Measurements from ENCODE around the gene ZSCAN10. TPM values are rescaled to one million over a fixed set of nuclear protein-coding genes. Genes with fewer than 3 reads are reported as not detected.

ZSCAN10 gene
- polyA plus RNA-seq, 1 donor from 2014 or later: 0.10 TPM

DNA sequence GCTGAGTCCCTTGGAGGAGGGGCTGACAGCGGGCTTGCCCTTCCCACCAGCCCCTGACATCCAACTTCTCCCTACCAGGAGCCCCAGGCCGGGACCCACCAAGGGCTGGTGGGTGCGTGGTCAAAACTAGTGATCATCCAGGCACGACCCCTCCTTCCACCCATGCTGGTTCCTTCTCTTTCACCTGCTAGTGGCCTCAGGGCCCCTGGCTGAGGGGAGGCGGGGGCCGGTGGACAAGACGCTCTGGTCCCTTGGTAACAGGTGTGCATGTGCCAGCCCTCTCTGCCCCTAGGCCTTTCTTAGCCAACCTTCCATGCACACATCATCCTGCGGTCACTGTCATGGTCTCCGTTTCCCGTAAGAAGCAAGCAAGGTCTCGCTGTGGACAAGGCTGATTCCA lies 44.1 kb upstream of the ZSCAN10 start:
- no peak overlapping the region for H3K27ac ChIP-seq (ENCODE audit: low read length)
- no peak overlapping the region for H3K4me3 ChIP-seq (ENCODE audit: low read length)
- H3K9ac ChIP-seq (ENCODE audit: low read length): no peak overlapping the region
- H3K9me2 ChIP-seq (ENCODE audit: insufficient read depth, low read length): no peaks in the 10 kb centered on the region
- H3K36me3 ChIP-seq (ENCODE audit: insufficient read depth, low read length): no peaks in the 10 kb centered on the region
- H3K79me2 ChIP-seq (replicated peaks; ENCODE audit: insufficient read depth, low read length): no peaks in the 10 kb centered on the region
- H3K27me3 ChIP-seq (ENCODE audit: insufficient read depth, low read depth, low read length): no peaks in the 10 kb centered on the region
- H2AFZ ChIP-seq (ENCODE audit: low read depth, low read length): no peak overlapping the region
- no peaks in the 10 kb centered on the region for H3F3A ChIP-seq (ENCODE audit: insufficient read depth, low read length, poor library complexity, severe bottlenecking)
- no peaks in the 10 kb centered on the region for H4K20me1 ChIP-seq (ENCODE audit: insufficient read depth)
- H3K4me2 ChIP-seq (ENCODE audit: low read length): no peak overlapping the region
- TF ChIP-seq EP300 (conservative IDR thresholded peaks at IDR 0.05; ENCODE audit: poor library complexity, severe bottlenecking) (no peak), POLR2AphosphoS5 (IDR thresholded peaks at IDR 0.05) (no peak), TAF1 (IDR thresholded peaks at IDR 0.05; ENCODE audit: low read depth) (no peak), EZH2 (IDR thresholded peaks at IDR 0.05; ENCODE audit: borderline replicate concordance, insufficient read depth, low read length, poor library complexity, severe bottlenecking) (no peak), SMC3 (conservative IDR thresholded peaks at IDR 0.05; ENCODE audit: poor library complexity) (no peak), RAD21 (conservative IDR thresholded peaks at IDR 0.05) (no peak), MXI1 (conservative IDR thresholded peaks at IDR 0.05; ENCODE audit: poor library complexity, severe bottlenecking) (no peak)
- TF ChIP-seq, protein P1, sequence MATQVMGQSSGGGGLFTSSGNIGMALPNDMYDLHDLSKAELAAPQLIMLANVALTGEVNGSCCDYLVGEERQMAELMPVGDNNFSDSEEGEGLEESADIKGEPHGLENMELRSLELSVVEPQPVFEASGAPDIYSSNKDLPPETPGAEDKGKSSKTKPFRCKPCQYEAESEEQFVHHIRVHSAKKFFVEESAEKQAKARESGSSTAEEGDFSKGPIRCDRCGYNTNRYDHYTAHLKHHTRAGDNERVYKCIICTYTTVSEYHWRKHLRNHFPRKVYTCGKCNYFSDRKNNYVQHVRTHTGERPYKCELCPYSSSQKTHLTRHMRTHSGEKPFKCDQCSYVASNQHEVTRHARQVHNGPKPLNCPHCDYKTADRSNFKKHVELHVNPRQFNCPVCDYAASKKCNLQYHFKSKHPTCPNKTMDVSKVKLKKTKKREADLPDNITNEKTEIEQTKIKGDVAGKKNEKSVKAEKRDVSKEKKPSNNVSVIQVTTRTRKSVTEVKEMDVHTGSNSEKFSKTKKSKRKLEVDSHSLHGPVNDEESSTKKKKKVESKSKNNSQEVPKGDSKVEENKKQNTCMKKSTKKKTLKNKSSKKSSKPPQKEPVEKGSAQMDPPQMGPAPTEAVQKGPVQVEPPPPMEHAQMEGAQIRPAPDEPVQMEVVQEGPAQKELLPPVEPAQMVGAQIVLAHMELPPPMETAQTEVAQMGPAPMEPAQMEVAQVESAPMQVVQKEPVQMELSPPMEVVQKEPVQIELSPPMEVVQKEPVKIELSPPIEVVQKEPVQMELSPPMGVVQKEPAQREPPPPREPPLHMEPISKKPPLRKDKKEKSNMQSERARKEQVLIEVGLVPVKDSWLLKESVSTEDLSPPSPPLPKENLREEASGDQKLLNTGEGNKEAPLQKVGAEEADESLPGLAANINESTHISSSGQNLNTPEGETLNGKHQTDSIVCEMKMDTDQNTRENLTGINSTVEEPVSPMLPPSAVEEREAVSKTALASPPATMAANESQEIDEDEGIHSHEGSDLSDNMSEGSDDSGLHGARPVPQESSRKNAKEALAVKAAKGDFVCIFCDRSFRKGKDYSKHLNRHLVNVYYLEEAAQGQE (IDR thresholded peaks at IDR 0.05; ENCODE audit: borderline replicate concordance): no peak
- TF ChIP-seq, protein P2, sequence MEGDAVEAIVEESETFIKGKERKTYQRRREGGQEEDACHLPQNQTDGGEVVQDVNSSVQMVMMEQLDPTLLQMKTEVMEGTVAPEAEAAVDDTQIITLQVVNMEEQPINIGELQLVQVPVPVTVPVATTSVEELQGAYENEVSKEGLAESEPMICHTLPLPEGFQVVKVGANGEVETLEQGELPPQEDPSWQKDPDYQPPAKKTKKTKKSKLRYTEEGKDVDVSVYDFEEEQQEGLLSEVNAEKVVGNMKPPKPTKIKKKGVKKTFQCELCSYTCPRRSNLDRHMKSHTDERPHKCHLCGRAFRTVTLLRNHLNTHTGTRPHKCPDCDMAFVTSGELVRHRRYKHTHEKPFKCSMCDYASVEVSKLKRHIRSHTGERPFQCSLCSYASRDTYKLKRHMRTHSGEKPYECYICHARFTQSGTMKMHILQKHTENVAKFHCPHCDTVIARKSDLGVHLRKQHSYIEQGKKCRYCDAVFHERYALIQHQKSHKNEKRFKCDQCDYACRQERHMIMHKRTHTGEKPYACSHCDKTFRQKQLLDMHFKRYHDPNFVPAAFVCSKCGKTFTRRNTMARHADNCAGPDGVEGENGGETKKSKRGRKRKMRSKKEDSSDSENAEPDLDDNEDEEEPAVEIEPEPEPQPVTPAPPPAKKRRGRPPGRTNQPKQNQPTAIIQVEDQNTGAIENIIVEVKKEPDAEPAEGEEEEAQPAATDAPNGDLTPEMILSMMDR (IDR thresholded peaks at IDR 0.05; ENCODE audit: poor library complexity, severe bottlenecking): no peak
- H3K9me3 ChIP-seq (ENCODE audit: low read length): no peaks in the 10 kb centered on the region

DNA sequence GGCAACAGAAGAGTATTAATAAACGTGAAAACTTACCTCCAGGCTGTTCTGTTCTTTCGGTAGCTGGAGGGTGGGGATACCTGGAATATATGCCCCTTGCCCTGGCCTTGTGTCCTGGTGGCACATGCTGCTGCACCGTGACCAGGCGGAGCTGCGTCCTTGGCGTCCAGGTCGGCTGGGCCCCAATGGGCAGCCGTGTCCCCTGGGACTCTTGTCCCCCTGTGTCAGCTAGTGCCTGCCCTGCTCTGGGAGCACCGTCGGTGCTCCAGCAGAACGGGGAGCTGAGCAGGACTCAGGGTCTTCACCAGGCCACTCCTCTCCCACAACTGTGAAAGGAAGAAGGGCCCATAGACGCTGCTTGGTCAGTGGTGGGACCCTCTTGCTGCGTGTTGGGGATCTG lies 43.7 kb upstream of the ZSCAN10 start:
- H3K27me3 ChIP-seq (ENCODE audit: insufficient read depth, low read depth, low read length): no peaks in the 10 kb centered on the region
- no peaks in the 10 kb centered on the region for H4K20me1 ChIP-seq (ENCODE audit: insufficient read depth)
- H3K9ac ChIP-seq (ENCODE audit: low read length): no peak overlapping the region
- H2AFZ ChIP-seq (ENCODE audit: low read depth, low read length): no peak overlapping the region
- no peak overlapping the region for H3K4me3 ChIP-seq (ENCODE audit: low read length)
- H3F3A ChIP-seq (ENCODE audit: insufficient read depth, low read length, poor library complexity, severe bottlenecking): no peaks in the 10 kb centered on the region
- TF ChIP-seq, protein P2 (IDR thresholded peaks at IDR 0.05; ENCODE audit: poor library complexity, severe bottlenecking): no peak
- no peaks in the 10 kb centered on the region for H3K36me3 ChIP-seq (ENCODE audit: insufficient read depth, low read length)
- no peak overlapping the region for H3K27ac ChIP-seq (ENCODE audit: low read length)
- H3K79me2 ChIP-seq (replicated peaks; ENCODE audit: insufficient read depth, low read length): no peaks in the 10 kb centered on the region
- H3K9me2 ChIP-seq (ENCODE audit: insufficient read depth, low read length): no peaks in the 10 kb centered on the region
- H3K4me2 ChIP-seq (ENCODE audit: low read length): no peak overlapping the region
- no peaks in the 10 kb centered on the region for H3K9me3 ChIP-seq (ENCODE audit: low read length)

Data from neural cell (in vitro differentiated cells).